BJ (cell line): Measurements from ENCODE around the gene DIABLO. TPM values are rescaled to one million over a fixed set of nuclear protein-coding genes. Genes with fewer than 3 reads are reported as not detected.

Experiments used
- CTCF ChIA-PET: fragments of 350-600 bp; formaldehyde crosslinking; extraction: SDS; loops from one replicate; lab custom pipeline; 2021; ENCODE audit warnings: antibody characterized with exemption, inconsistent platforms; lab: Yijun Ruan, JAX
- POLR2A ChIA-PET: fragments of 300-600 bp; sonication (Branson Sonifier 250); formaldehyde crosslinking; extraction: SDS; loops from one replicate; lab custom pipeline; 2021; ENCODE audit warnings: antibody characterized with exemption; lab: Charles Lee
- DNase-seq: peaks from one replicate; pipeline ENCODE4 v3.0.0-alpha.2; 2011; ENCODE audit warnings: low read depth
- H3K27me3 ChIP-seq: 2 replicates; pipeline ENCODE4 v1.6.0; 2011; ENCODE audit warnings: low read length; ENCODE audit not compliant: control insufficient read depth, insufficient read depth
- H3K36me3 ChIP-seq: 2 replicates; pipeline ENCODE4 v1.5.1; 2011; ENCODE audit warnings: low read length; ENCODE audit not compliant: control insufficient read depth, insufficient read depth
- H3K4me3 ChIP-seq: 2 replicates; pipeline ENCODE4 v1.5.1; 2011; ENCODE audit warnings: low read depth, mild to moderate bottlenecking, control low read depth, low read length
- CTCF ChIP-seq: IDR thresholded peaks from 2 replicates; pipeline ENCODE4 v1.5.1; 2011; ENCODE audit warnings: low read depth, mild to moderate bottlenecking, control low read depth, inconsistent platforms, low read length, moderate library complexity; ENCODE audit not compliant: insufficient read depth
- polyA plus RNA-seq: library from polyadenylated mRNA; depleted of rRNA; stranded (reverse); fragments of >200 nt; gene quantifications from 2 replicates; pipeline ENCODE4 v1.2.3, GENCODE V29; 2011

The DIABLO gene
- polyA plus RNA-seq, 1 experiment, result 49.1 TPM

GRCh38 chr12:122243965-122244364 lies 18.1 kb upstream of the DIABLO start:
- no peak for TF ChIP-seq CTCF
- no peak overlapping the region for H3K4me3 ChIP-seq
- CTCF ChIA-PET, result interaction anchor here (1.2 to 1.8 kb wide), 2 partner anchors 15 to 111 kb away, joined by 3 to 4 read pairs; no protein-coding TSS in a partner anchor
- peaks cover 8% of the 10 kb centered on the region for H3K36me3 ChIP-seq
- H3K27me3 ChIP-seq, result no peaks in the 10 kb centered on the region
- POLR2A ChIA-PET, result no interaction called here
- no peak for DNase-seq

- no peak for TF ChIP-seq CTCF
- Histone ChIP-seq H3K27me3 (no peaks in the 10 kb centered on the region), H3K36me3 (peaks cover 12% of the 10 kb centered on the region), H3K4me3 (no peak overlapping the region)
- ChIA-PET POLR2A (no interaction called here), CTCF (interaction anchor here (1.5 kb wide), 1 partner anchor 22 kb away, joined by 3 read pairs; no protein-coding TSS in a partner anchor)
- no peak for DNase-seq
These were observed 13.0 kb upstream of the DIABLO start for GRCh38 chr12:122238861-122239260.

- ChIA-PET POLR2A (no interaction called here), CTCF (no interaction called here)
- no peak for DNase-seq
- Histone ChIP-seq H3K4me3 (no peak overlapping the region), H3K36me3 (peaks cover 12% of the 10 kb centered on the region), H3K27me3 (no peaks in the 10 kb centered on the region)
- TF ChIP-seq CTCF, result no peak
These were observed 9.9 kb upstream of the DIABLO start for GRCh38 chr12:122235741-122236140.

- CTCF ChIA-PET, result interaction anchor here (0.6 kb wide), 1 partner anchor 506 kb away, joined by 3 read pairs; no protein-coding TSS in a partner anchor
- no peak for TF ChIP-seq CTCF
These were observed 6.8 kb upstream of the DIABLO start for GRCh38 chr12:122232691-122233090.

GRCh38 chr12:122230798-122231197 lies 4.9 kb upstream of the DIABLO start:
- Histone ChIP-seq H3K36me3 (peaks cover 15% of the 10 kb centered on the region), H3K27me3 (no peaks in the 10 kb centered on the region), H3K4me3 (no peak overlapping the region)
- DNase-seq, result no peak
- ChIA-PET POLR2A (no interaction called here), CTCF (interaction anchor here (0.7 kb wide), 1 partner anchor 47 kb away, joined by 4 read pairs; no protein-coding TSS in a partner anchor)
- no peak for TF ChIP-seq CTCF

More at GRCh38 chr12:122232691-122233090, 6.8 kb upstream of the DIABLO start:
- no peak for DNase-seq
- H3K36me3 ChIP-seq, result peaks cover 15% of the 10 kb centered on the region
- H3K4me3 ChIP-seq, result no peak overlapping the region
- POLR2A ChIA-PET, result no interaction called here
- no peaks in the 10 kb centered on the region for H3K27me3 ChIP-seq
